OCI-LY7 (cell line): ENCODE results near the gene COL8A2. TPM values are rescaled to one million over a fixed set of nuclear protein-coding genes. Genes with fewer than 3 reads are reported as not detected.

Experiments used
- BruUV-seq: library from RNA; stranded (reverse); fragments of 400-500 nt; replicated peaks from 2 replicates; lab custom pipeline; 2021; lab: Mats Ljungman, UMichigan
- CTCF ChIA-PET: fragments of 300-600 bp; sonication (Branson Sonifier 250); formaldehyde crosslinking; loops from one replicate; lab custom pipeline; 2022; ENCODE audit warnings: antibody characterized with exemption; ENCODE audit not compliant: unreplicated experiment; lab: Charles Lee
- POLR2A ChIA-PET: fragments of 300-600 bp; sonication (Branson Sonifier 250); formaldehyde crosslinking; loops from one replicate; lab custom pipeline; 2022; ENCODE audit warnings: antibody characterized with exemption; lab: Charles Lee
- DNase-seq: peaks from one replicate; pipeline ENCODE4 v3.0.0-alpha.2; 2015; ENCODE audit warnings: low spot score
- H2AFZ ChIP-seq: fragments of 200-600 bp; sonication (generic), shearing (Covaris generic); 2 replicates; pipeline ENCODE4 v1.6.1; 2014; ENCODE audit warnings: mild to moderate bottlenecking, antibody characterized with exemption, low read length, moderate library complexity
- H3K27ac ChIP-seq: fragments of 200-600 bp; sonication (generic); 2 replicates; pipeline ENCODE4 v1.5.1; 2014; ENCODE audit warnings: mixed run types, low read depth, mild to moderate bottlenecking, moderate library complexity, low read length, inconsistent platforms; ENCODE audit not compliant: poor library complexity, severe bottlenecking
- H3K36me3 ChIP-seq: fragments of 200-600 bp; sonication (generic); 2 replicates; pipeline ENCODE4 v1.6.1; 2014; ENCODE audit warnings: mild to moderate bottlenecking, antibody characterized with exemption, low read length, moderate library complexity, mixed read lengths; ENCODE audit not compliant: insufficient read depth
- H3K4me1 ChIP-seq: fragments of 200-600 bp; sonication (generic); 2 replicates; pipeline ENCODE4 v1.5.1; 2014; ENCODE audit warnings: mild to moderate bottlenecking, low read length; ENCODE audit not compliant: insufficient read depth, poor library complexity, severe bottlenecking
- H3K4me2 ChIP-seq: fragments of 200-600 bp; sonication (generic); 2 replicates; pipeline ENCODE4 v1.6.1; 2014; ENCODE audit warnings: mild to moderate bottlenecking, low read length
- H3K4me3 ChIP-seq: fragments of 200-600 bp; sonication (generic); 2 replicates; pipeline ENCODE4 v1.5.1; 2014; ENCODE audit warnings: mild to moderate bottlenecking, low read depth, low read length; ENCODE audit not compliant: poor library complexity, severe bottlenecking
- H3K79me2 ChIP-seq: fragments of 200-600 bp; sonication (generic); 2 replicates; pipeline ENCODE4 v1.6.1; 2016; ENCODE audit warnings: low read depth, mild to moderate bottlenecking, low read length, moderate library complexity, mixed read lengths; ENCODE audit not compliant: insufficient read depth
- H3K9me2 ChIP-seq: fragments of 200-600 bp; sonication (generic); 2 replicates; pipeline ENCODE4 v1.6.1; 2016; ENCODE audit warnings: mild to moderate bottlenecking, low read length, mixed read lengths; ENCODE audit not compliant: insufficient read depth
- H3K9me3 ChIP-seq: fragments of 200-600 bp; sonication (generic); 2 replicates; pipeline ENCODE4 v1.6.1; 2014; ENCODE audit warnings: mild to moderate bottlenecking, mixed run types, low read length, mixed read lengths
- H4K20me1 ChIP-seq: fragments of 200-600 bp; sonication (generic); 2 replicates; pipeline ENCODE4 v1.6.1; 2014; ENCODE audit warnings: mild to moderate bottlenecking, antibody characterized with exemption, low read length, moderate library complexity, mixed read lengths; ENCODE audit not compliant: insufficient read depth
- CTCF ChIP-seq: fragments of 200-600 bp; sonication (generic); conservative IDR thresholded peaks from 2 replicates; pipeline ENCODE4 v1.5.1; 2014; ENCODE audit warnings: mild to moderate bottlenecking, antibody characterized with exemption, low read length, moderate library complexity, mixed read lengths
- EZH2phosphoT487 ChIP-seq: fragments of 200-600 bp; sonication (generic); IDR thresholded peaks from 2 replicates; pipeline ENCODE4 v1.6.1; 2018; ENCODE audit warnings: low read depth, borderline replicate concordance, mild to moderate bottlenecking, mixed run types, antibody characterized with exemption, low read length, moderate library complexity, mixed read lengths
- intact Hi-C: fragments of 100-400 bp; cut with micrococcal nuclease; formaldehyde crosslinking; loops from one replicate; pipeline ENCODE4 v1.10.0; 2022; ENCODE audit not compliant: unreplicated experiment
- total RNA-seq, 2 experiments: library from RNA; depleted of rRNA in 1 of 2; stranded (reverse); fragments of >200 nt in 1 of 2; shearing (Covaris generic) in 1 of 2; gene quantifications; 2 replicates each; pipeline ENCODE4 v1.2.3, GENCODE V29; 2014 to 2022

COL8A2 gene
- total RNA-seq, 2 experiments from 2014 or later, result not detected

- Histone ChIP-seq H4K20me1 (no peaks in the 10 kb centered on the region), H3K79me2 (no peaks in the 10 kb centered on the region), H3K4me3 (no peak overlapping the region), H3K27ac (no peak overlapping the region), H3K4me2 (no peak overlapping the region), H3K9me2 (no peaks in the 10 kb centered on the region), H3K4me1 (no peaks in the 10 kb centered on the region), H3K36me3 (no peaks in the 10 kb centered on the region), H2AFZ (no peak overlapping the region), H3K9me3 (no peaks in the 10 kb centered on the region)
- intact Hi-C loops, result no loop called here
- no peak for TF ChIP-seq EZH2phosphoT487
- no peak for TF ChIP-seq CTCF
- no TSS peak for BruUV-seq
- DNase-seq, result no peak
- POLR2A ChIA-PET, result no interaction called here
- CTCF ChIA-PET, result no interaction called here
These were observed 9.8 kb downstream of the COL8A2 start for GRCh38 chr1:36115200-36115669.

DNA sequence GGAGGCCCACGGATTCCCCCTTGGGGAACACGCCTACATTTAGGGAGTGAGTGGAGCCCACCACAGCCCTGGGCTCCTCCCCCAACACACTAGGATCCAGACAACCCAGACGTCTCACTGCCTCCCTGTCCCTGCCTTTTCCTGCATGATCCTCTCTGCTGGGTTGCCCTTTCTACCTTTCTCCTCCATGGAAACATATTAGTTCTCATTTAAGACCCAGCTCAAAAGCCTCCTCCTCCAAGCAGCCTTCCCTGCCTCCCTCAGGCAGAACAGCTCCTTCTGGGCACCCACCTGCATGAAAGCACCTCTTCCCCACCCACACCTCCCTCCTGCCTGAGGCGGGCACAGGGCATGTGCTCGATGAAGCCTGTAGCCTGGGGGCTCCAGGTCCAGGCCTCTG is 10.7 kb downstream of the COL8A2 start:
- H3K4me2 ChIP-seq, result no peak overlapping the region
- H3K36me3 ChIP-seq, result no peaks in the 10 kb centered on the region
- no peaks in the 10 kb centered on the region for H3K9me2 ChIP-seq
- no peak overlapping the region for H3K4me3 ChIP-seq
- no peak overlapping the region for H3K27ac ChIP-seq
- ChIA-PET POLR2A (interaction anchor here (0.7 kb wide), 3 partner anchors 25 to 1123 kb away, joined by 3 to 5 read pairs (median 3); no protein-coding TSS in a partner anchor), CTCF (no interaction called here)
- no peaks in the 10 kb centered on the region for H4K20me1 ChIP-seq
- no peaks in the 10 kb centered on the region for H3K4me1 ChIP-seq
- TF ChIP-seq CTCF (no peak), EZH2phosphoT487 (no peak)
- BruUV-seq, result no TSS peak
- no peaks in the 10 kb centered on the region for H3K9me3 ChIP-seq
- intact Hi-C loops, result no loop called here
- DNase-seq, result no peak
- H3K79me2 ChIP-seq, result no peaks in the 10 kb centered on the region
- H2AFZ ChIP-seq, result no peak overlapping the region

GRCh38 chr1:36112823-36113222 is 12.2 kb downstream of the COL8A2 start:
- H3K4me1 ChIP-seq, result no peaks in the 10 kb centered on the region
- intact Hi-C loops, result no loop called here
- H3K36me3 ChIP-seq, result no peaks in the 10 kb centered on the region
- no TSS peak for BruUV-seq
- no peak overlapping the region for H3K4me3 ChIP-seq
- TF ChIP-seq EZH2phosphoT487 (no peak), CTCF (no peak)
- no peak overlapping the region for H3K27ac ChIP-seq
- ChIA-PET CTCF (no interaction called here), POLR2A (no interaction called here)
- no peaks in the 10 kb centered on the region for H3K79me2 ChIP-seq
- DNase-seq, result no peak
- no peak overlapping the region for H3K4me2 ChIP-seq
- H4K20me1 ChIP-seq, result no peaks in the 10 kb centered on the region
- H3K9me2 ChIP-seq, result no peaks in the 10 kb centered on the region
- H3K9me3 ChIP-seq, result no peaks in the 10 kb centered on the region
- H2AFZ ChIP-seq, result no peak overlapping the region
